ENCODE results near the gene ZC3HAV1. TPM values are rescaled to one million over a fixed set of nuclear protein-coding genes. Genes with fewer than 3 reads are reported as not detected.
"Not testable (repeated sequence)": the region's sequence is repeated elsewhere in the genome, so short reads cannot be mapped to it uniquely, and the experiment has no call there.

The ZC3HAV1 gene
- total RNA-seq, 4 donors from 2014 or later = 43.4 to 59.7 (median 50.2) TPM

DNA sequence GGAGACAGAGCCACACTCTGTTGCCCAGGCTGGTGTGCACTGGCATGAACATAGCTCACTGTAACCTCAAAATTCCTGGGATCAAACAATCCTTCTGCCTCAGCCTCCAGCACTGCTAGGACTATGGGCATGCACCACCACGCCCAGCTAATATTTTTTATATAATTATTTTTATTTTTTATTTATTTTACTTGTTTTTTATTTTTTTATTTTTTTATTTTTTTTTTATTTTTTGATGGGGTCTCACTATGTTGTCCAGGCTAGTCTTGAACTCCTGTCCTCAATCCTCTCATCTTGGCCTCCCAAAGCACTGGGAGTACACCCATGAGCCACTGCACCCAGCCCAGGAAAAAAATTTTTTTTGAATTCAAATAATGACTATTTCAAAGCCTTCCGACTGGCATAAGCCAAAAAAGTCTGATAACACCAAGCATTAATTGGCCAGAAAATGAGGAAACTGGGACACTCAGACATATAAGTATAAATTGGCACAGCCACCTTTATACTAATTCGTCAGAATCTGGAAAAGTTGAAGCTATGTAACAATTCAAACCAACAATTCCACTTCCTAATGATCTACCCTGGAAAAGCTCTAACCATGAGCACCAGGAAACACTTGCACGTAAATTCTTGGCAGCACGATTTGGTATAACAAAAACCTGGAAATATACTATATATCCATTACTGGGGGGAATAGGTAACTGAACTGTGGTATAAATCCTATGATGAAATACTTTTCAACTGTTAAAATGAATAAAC lies 6.3 kb downstream of the ZC3HAV1 start:
- Histone ChIP-seq H3K9me3 (no peaks in the 10 kb centered on the region), H3K4me1 (peaks cover 24 to 44% of the 10 kb centered on the region in 2 donors), H3K27ac (peak overlapping the region in 2 of 3 donors; percentile 42 to 46), H3K4me3 (replicated peaks in 1 of 3) (no peak overlapping the region), H3K36me3 (no peaks in the 10 kb centered on the region), H3K27me3 (no peaks in the 10 kb centered on the region)
- no peak for DNase-seq
- 77 to 82% methylated on average over 5 of the region's 5 CpGs for WGBS, 2 donors
- TF ChIP-seq POLR2A (IDR thresholded peaks at IDR 0.05) = no peak
- TF ChIP-seq, protein P1, sequence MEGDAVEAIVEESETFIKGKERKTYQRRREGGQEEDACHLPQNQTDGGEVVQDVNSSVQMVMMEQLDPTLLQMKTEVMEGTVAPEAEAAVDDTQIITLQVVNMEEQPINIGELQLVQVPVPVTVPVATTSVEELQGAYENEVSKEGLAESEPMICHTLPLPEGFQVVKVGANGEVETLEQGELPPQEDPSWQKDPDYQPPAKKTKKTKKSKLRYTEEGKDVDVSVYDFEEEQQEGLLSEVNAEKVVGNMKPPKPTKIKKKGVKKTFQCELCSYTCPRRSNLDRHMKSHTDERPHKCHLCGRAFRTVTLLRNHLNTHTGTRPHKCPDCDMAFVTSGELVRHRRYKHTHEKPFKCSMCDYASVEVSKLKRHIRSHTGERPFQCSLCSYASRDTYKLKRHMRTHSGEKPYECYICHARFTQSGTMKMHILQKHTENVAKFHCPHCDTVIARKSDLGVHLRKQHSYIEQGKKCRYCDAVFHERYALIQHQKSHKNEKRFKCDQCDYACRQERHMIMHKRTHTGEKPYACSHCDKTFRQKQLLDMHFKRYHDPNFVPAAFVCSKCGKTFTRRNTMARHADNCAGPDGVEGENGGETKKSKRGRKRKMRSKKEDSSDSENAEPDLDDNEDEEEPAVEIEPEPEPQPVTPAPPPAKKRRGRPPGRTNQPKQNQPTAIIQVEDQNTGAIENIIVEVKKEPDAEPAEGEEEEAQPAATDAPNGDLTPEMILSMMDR (IDR thresholded peaks at IDR 0.05) = no peak
- intact Hi-C loops (cut with DNase I) = no loop called here

DNA sequence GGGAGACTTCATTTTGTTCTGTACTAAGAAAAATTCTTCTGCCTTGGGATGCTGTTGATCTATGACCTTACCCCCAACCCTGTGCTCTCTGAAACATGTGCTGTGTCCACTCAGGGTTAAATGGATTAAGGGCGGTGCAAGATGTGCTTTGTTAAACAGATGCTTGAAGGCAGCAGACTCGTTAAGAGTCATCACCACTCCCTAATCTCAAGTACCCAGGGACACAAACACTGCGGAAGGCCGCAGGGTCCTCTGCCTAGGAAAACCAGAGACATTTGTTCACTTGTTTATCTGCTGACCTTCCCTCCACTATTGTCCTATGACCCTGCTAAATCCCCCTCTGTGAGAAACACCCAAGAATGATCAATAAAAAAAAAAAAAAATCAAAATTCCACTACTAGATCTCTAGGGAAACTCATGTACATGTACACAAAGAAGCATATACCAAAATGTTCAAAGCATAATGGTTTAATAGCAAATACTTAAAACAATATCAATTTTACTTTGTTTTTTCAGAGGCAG lies 7.8 kb downstream of the ZC3HAV1 start:
- Histone ChIP-seq H3K4me1 (peaks cover 14 to 32% of the 10 kb centered on the region in 2 donors), H3K27ac (peak overlapping the region in 2 of 3 donors; percentile 20 to 28)
- 15 to 32% methylated on average over 3 to 4 of the region's 4 CpGs for WGBS, 2 donors

DNA sequence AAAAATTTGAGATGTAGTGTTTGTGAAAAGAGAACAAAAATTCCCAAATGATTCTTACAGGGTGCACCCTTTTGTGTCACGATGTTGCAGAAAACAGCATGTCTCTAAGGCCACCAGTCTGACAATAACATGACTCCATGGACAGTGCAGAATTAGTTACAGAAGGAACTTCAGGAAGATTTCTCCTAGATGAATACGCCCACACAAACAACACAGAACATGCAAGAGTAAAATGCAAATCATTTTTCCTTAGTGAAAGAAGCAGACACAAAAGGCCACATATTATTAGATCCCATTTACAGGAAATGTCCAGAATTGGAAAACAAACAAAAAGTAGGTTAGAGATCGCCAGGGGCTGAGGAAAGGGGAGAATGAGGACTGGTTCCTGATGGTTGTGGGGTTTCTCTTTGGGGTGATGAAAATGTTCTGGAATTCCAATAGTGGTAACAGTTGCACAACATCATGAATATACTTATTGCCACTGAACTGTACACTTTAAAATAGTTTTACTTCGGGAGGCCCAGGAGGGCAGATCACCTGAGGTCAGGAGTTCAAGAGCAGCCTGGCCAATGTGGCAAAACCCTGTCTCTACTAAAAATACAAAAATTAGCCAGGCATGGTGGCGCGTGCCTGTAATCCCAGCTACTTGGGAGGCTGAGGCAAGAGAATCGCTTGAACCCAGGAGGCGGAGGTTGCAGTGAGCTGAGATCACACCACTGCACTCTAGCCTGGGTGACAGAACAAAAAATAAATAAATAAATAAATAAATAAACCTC lies 10.2 kb downstream of the ZC3HAV1 start:
- H3K4me1 ChIP-seq = peaks cover 7 to 38% of the 10 kb centered on the region in 2 donors
- TF ChIP-seq, protein P1 (IDR thresholded peaks at IDR 0.05) = no peak
- TF ChIP-seq POLR2A (IDR thresholded peaks at IDR 0.05) = no peak
- intact Hi-C loops (cut with DNase I) = no loop called here
- no peaks in the 10 kb centered on the region for H3K9me3 ChIP-seq
- 83 to 86% methylated on average over 8 of the region's 8 CpGs for WGBS, 2 donors
- DNase-seq = no peak
- no peak overlapping the region for H3K4me3 ChIP-seq (replicated peaks in 1 of 3)
- H3K36me3 ChIP-seq = no peaks in the 10 kb centered on the region
- no peak overlapping the region for H3K27ac ChIP-seq
- no peaks in the 10 kb centered on the region for H3K27me3 ChIP-seq

More for the DNA sequence above, 7.8 kb downstream of the ZC3HAV1 start:
- H3K27me3 ChIP-seq; H3K36me3 ChIP-seq; H3K4me3 ChIP-seq (replicated peaks in 1 of 3); H3K9me3 ChIP-seq; intact Hi-C loops (cut with DNase I); DNase-seq: not testable (repeated sequence)

DNA sequence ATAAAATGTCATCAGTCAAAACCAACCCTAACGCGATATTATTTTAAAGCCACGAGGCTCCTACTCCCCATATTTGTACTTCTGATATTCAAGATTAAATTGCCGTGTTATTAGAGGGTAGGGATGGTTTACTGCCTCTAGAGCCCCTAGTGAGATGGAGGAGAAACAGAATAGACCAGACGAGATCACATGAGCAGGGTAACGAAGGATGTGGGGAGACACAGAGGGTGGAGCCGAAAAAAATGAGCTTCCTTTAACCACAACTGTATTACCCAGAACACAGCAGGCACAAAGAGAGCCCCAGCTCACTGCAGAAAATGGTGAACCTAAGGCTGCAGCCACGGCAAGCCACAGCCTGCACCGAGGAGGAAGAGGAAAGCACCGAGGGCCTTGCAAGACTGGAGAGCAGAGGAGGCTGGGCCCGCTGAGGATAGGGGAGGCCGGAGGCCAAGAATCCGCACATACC lies 14.3 kb downstream of the ZC3HAV1 start:
- H3K4me1 ChIP-seq = peaks cover 8 to 37% of the 10 kb centered on the region in 2 donors
- H3K27me3 ChIP-seq = no peaks in the 10 kb centered on the region
- peak overlapping the region in 2 of 3 donors; percentile 3 to 38 for H3K27ac ChIP-seq
- no peaks in the 10 kb centered on the region for H3K36me3 ChIP-seq
- no peaks in the 10 kb centered on the region for H3K9me3 ChIP-seq
- WGBS, 2 donors = 74 to 79% methylated on average over 13 of the region's 13 CpGs
- TF ChIP-seq, protein P1 (IDR thresholded peaks at IDR 0.05) = no peak
- no peak for TF ChIP-seq POLR2A (IDR thresholded peaks at IDR 0.05)
- peak in 1 of 2 donors; percentile 7 for DNase-seq
- intact Hi-C loops (cut with DNase I) = no loop called here
- H3K4me3 ChIP-seq (replicated peaks in 1 of 3) = no peak overlapping the region

DNA sequence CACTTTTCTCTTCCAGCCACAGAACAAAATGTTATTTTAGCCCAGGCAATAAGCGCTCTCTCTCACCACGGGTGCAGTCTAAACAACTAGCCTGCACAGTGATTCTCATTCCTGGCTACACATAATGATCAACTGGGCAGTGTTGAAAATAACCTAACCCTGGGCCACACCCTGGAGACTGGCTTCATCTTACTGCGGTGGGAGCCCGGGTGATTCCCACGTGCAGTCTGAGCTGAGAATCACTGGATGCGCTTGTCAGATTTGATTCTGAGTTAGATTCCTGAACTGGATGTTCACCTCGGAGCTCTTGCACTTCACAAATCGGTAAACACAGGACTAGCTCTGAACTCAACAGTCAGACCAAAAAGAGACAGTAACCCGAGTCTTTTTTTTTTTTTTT lies 14.9 kb downstream of the ZC3HAV1 start:
- no peaks in the 10 kb centered on the region for H3K36me3 ChIP-seq
- 12 to 24% methylated on average over 9 of the region's 9 CpGs for WGBS, 2 donors

More for the DNA sequence above, 14.9 kb downstream of the ZC3HAV1 start:
- peak in 1 of 2 donors; percentile 12 for TF ChIP-seq POLR2A (IDR thresholded peaks at IDR 0.05)
- TF ChIP-seq, protein P1 (IDR thresholded peaks at IDR 0.05) = no peak
- H3K4me3 ChIP-seq (replicated peaks in 1 of 3) = no peak overlapping the region
- peak; percentile 47 to 56 for DNase-seq
- peak overlapping the region in 2 of 3 donors; percentile 3 to 38 for H3K27ac ChIP-seq
- intact Hi-C loops (cut with DNase I) = no loop called here
- H3K27me3 ChIP-seq = no peaks in the 10 kb centered on the region
- no peaks in the 10 kb centered on the region for H3K9me3 ChIP-seq
- H3K4me1 ChIP-seq = peaks cover 8 to 36% of the 10 kb centered on the region in 2 donors

All from thyroid gland (tissue), 4 donors.